ENCODE data around the gene CDKAL1. TPM values are rescaled to one million over a fixed set of nuclear protein-coding genes. Genes with fewer than 3 reads are reported as not detected.
A peak's percentile ranks its signal among the peaks of the same experiment; 100 is the strongest.

Gene CDKAL1
- total RNA-seq, 1 donor: 26.8 TPM

- DNase-seq (ENCODE audit: low read depth): peak; percentile 66
- H3K4me3 ChIP-seq (ENCODE audit: low read depth, low read length): no peak overlapping the region
- TF ChIP-seq, protein P1, sequence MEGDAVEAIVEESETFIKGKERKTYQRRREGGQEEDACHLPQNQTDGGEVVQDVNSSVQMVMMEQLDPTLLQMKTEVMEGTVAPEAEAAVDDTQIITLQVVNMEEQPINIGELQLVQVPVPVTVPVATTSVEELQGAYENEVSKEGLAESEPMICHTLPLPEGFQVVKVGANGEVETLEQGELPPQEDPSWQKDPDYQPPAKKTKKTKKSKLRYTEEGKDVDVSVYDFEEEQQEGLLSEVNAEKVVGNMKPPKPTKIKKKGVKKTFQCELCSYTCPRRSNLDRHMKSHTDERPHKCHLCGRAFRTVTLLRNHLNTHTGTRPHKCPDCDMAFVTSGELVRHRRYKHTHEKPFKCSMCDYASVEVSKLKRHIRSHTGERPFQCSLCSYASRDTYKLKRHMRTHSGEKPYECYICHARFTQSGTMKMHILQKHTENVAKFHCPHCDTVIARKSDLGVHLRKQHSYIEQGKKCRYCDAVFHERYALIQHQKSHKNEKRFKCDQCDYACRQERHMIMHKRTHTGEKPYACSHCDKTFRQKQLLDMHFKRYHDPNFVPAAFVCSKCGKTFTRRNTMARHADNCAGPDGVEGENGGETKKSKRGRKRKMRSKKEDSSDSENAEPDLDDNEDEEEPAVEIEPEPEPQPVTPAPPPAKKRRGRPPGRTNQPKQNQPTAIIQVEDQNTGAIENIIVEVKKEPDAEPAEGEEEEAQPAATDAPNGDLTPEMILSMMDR (IDR thresholded peaks at IDR 0.05; ENCODE audit: insufficient read depth, low read depth, low read length): no peak
Measured at GRCh38 chr6:20706238-20706938, 172.1 kb downstream of the CDKAL1 start.

- no peak for DNase-seq (ENCODE audit: low read depth)
- TF ChIP-seq, protein P1 (IDR thresholded peaks at IDR 0.05; ENCODE audit: insufficient read depth, low read depth, low read length): no peak
- no peak overlapping the region for H3K4me3 ChIP-seq (ENCODE audit: low read depth, low read length)
Measured at GRCh38 chr6:20706939-20707485, 172.8 kb downstream of the CDKAL1 start.

- no peak overlapping the region for H3K4me3 ChIP-seq (ENCODE audit: low read depth, low read length)
- TF ChIP-seq, protein P1 (IDR thresholded peaks at IDR 0.05; ENCODE audit: insufficient read depth, low read depth, low read length): no peak
- DNase-seq (ENCODE audit: low read depth): no peak
Measured at GRCh38 chr6:20707870-20708269, 173.6 kb downstream of the CDKAL1 start.

DNA sequence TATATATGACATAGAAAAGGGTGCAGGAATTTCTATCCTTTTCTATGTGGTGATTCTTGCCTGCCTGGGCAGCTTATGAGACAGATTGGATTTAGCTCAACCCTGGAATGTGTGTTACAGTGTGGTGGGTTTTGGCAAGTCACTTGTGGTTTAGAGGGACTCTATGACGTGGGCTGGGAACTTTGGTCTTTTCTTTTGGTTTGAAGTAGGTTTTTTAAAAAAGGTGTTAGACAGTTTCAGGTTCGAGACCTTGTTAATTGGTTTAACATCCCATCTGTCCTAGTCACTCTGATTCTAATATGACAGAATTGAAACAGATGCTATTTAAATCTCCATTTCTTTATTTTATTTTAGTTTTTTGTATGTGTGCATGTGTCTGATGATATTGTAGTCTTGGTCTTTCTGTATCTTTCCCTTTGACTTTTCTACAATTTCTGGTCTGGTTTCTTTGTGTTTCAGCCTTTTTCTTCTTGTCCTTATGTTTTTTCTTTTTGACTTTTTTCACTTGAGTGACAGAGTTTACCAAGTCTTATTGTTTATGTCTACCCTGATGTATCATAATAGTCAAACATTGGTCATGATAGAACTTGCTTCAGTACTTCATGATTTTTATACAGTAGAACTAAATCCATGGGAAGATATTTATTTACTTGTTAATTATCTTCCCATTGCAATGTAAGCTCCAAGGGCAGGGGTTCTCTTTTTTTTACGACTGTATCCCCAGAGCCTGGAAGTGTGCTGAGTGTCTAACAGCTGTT is 174.3 kb downstream of the CDKAL1 start:
- no peak overlapping the region for H3K4me3 ChIP-seq (ENCODE audit: low read depth, low read length)
- TF ChIP-seq, protein P1 (IDR thresholded peaks at IDR 0.05; ENCODE audit: insufficient read depth, low read depth, low read length): no peak
- DNase-seq (ENCODE audit: low read depth): peak; percentile 53

DNA sequence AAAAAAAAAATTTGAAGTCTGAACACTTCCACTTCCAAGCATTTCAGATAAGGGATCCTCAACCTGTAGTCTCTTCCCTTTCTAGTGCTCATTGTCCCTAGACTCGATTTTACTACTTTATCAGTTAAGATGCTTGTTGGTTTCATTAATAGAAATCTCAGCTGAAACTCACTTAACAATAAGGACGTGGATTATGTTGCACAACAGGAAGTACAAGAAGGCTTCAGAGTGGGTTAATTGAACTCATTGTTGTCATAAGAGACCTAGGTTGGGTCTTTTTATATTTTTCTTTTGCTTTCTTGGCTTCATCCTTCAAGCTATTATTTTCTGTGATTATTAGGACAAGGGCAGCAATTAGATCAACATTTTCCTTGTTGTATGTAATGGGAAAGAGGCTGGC is 175.2 kb downstream of the CDKAL1 start:
- H3K4me3 ChIP-seq (ENCODE audit: low read depth, low read length): no peak overlapping the region
- no peak for DNase-seq (ENCODE audit: low read depth)
- TF ChIP-seq, protein P1 (IDR thresholded peaks at IDR 0.05; ENCODE audit: insufficient read depth, low read depth, low read length): no peak

- DNase-seq (ENCODE audit: low read depth): no peak
- TF ChIP-seq, protein P1 (IDR thresholded peaks at IDR 0.05; ENCODE audit: insufficient read depth, low read depth, low read length): no peak
- H3K4me3 ChIP-seq (ENCODE audit: low read depth, low read length): no peak overlapping the region
Measured at GRCh38 chr6:20710341-20710740, 176.1 kb downstream of the CDKAL1 start.

All from fibroblast of villous mesenchyme (primary cell).